DMS153 (cell line): ENCODE results near the gene DEGS1.
A peak's percentile ranks its signal among the peaks of the same experiment; 100 is the strongest.
"Not testable (repeated sequence)": the region's sequence is repeated elsewhere in the genome, so short reads cannot be mapped to it uniquely, and the experiment has no call there.

Source experiments
- DNase-seq: peaks from one replicate; lab custom pipeline; 2025; lab: John Stamatoyannopoulos, UW

DEGS1 gene

DNA sequence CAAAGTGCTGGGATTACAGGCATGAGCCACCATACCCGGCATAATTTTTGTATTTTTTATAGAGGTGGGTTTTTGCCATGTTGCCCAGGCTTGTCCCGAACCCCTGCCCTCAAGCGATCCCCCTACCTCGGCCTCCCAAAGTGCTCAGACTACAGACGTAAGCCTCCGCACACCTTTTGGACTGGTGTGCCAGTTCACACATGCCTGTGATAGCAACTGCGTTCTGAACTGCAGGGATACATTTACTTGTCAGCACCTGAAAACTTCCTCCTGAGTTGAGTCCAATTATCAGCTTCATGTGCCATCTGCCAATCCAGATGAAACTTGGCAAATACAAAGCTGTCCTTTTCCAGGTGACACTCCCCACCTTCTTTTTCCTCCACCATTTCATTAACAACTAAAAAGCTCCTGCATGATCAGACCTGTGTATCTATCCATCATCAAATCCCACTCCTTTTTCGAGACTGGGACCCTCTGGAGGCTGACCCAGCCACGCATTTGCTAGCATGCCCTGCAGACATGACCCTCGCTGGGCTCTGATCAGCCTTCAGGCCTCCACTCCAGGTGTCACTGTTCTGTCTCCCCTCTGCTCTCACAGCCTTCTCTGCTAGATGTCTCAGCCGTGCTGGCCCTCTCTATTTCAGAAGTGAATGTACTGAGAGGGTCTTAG lies 2.1 kb upstream of the DEGS1 start:
- DNase-seq, result no peak

DNA sequence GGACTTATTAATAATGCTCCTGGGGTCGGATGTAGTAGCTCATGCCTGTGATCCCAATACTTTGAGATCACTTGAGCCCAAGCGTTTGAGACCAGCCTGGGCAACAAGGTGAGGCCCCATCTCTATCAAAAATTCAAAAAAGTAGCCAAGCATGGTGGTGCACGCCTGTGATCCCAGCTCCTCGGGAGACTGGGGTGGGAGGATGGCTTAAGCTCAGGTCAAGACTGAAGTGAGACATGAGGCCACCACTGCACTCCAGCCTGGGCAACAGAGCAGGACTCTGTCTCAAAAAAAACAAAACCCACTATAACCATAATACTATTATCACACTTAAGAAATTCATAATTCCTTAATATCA lies 1.6 kb upstream of the DEGS1 start:
- no peak for DNase-seq

DNA sequence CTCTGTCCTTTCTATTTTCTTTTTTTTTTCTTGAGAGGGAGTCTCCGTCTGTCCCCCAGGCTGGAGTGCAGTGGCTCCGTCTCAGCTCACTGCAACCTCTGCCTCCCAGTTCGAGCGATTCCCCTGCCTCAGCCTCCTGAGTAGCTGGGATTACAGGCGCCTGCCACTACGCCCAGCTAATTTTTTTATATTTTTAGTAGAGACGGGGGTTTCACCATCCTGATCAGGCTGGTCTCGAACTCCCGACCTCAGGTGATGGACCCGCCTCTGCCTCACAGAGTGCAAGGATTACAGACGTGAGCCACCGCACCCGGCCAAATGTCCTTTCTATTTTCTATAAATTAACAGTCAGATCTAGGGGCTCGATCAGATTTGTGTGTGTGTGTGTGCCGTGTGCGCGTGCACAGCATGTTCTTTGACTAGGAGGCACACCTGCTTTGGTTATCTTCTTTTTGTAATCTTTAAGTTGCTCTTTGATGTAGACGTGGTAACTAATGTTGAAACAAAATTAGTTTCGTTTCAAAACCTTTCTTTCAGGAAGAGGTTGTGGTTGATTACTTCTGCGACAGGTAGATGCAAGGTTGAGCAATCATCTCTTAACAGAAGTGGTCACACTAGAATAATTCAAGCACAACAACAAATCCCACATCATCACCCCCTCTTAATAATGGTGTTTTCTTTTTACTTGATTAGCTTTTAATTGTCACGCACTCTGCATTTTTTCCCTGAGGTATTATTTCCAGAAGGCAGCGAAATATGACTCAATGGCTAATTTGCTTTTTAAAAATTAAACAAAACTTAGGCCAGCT lies 779 bp upstream of the DEGS1 start:
- peak; percentile 40 for DNase-seq

DNA sequence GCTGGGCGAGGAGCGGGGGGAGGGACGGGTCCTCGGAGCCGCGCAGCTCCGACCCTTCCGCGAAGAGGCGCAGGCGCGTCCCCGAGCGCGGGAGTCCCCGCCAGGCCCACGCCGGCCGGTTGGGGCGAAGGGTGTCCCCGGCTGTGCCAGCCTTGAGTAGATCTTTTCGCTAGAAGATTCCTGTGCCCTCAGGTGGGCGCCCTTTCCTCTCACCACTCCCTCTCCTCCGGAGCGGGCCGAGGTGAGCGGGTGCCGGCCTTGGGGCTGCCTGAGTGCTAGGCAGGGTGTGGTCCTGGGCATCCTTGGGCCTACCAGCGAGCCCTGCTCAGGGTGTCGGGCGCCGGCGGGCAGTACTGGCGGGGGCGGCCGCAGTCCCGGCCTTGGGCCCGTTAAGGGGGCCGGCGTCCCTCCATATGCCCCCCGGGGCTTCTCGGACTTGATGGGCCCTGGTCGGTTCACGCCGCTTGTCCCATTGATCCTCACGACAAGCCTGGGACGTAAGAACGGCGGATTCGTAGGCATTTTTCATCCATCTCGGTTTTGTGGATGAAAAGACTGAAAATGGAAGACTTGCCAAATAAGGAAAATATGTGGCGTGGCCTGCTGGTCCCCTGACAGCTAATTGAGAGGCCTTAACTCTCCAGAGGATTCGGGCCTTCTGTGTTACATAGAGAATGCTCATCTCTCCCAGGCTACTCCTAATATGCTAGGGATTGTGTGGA lies 712 bp downstream of the DEGS1 start:
- peak; percentile 62 for DNase-seq

GRCh38 chr1:224185208-224185607 lies 2.2 kb downstream of the DEGS1 start:
- no peak for DNase-seq

- DNase-seq, result no peak
These were observed 5.2 kb downstream of the DEGS1 start for GRCh38 chr1:224188286-224188685.

- DNase-seq, result no peak
These were observed 6.5 kb downstream of the DEGS1 start for GRCh38 chr1:224189561-224189960.

DNA sequence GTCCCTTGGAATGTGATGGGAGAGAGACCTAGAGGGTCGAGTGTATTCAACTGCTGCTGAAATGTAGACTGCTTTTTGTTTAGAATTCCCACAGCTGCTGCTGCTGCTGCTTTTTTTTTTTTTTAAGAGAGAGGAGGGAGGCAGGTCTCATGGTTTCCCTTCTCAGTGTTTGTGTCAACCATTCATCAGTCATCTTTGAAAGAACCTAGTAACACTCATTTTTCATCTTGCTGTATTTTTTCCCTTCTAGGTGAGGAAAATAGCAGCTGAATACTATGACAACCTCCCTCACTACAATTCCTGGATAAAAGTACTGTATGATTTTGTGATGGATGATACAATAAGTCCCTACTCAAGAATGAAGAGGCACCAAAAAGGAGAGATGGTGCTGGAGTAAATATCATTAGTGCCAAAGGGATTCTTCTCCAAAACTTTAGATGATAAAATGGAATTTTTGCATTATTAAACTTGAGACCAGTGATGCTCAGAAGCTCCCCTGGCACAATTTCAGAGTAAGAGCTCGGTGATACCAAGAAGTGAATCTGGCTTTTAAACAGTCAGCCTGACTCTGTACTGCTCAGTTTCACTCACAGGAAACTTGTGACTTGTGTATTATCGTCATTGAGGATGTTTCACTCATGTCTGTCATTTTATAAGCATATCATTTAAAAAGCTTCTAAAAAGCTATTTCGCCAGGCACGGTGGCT lies 9.2 kb downstream of the DEGS1 start:
- DNase-seq, result no peak

DNA sequence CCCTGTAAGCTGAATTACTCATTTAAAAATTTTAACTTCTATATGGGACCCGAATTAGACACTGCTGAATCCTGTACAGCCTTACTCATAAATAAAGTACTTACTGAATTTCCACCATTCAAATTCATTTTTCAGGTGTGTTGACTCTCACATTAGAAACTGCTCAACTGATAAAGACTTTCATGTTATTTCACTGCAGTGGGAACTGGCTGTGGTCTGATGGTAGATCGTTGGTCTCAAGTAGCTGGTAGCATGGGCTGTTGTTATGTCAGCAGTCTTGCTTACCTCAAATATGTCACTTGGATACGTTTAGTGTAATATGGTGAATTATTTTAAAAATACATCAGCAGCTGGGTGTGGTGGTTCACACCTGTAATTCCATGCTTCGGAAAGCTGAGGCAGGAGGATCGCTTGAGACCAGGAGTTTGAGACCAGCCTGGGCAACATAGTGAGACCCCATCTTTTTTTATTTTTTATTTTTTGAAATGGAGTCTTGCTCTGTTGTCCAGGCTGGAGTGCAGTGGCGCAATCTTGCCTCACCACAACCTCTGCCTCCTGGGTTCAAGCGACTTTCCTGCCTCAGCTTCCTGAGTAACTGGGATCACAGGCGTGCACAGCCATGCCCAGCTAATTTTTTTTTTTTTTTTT lies 10.4 kb downstream of the DEGS1 start:
- DNase-seq, result no peak

- no peak for DNase-seq
These were observed 14.0 kb downstream of the DEGS1 start for GRCh38 chr1:224196813-224197600.

DNA sequence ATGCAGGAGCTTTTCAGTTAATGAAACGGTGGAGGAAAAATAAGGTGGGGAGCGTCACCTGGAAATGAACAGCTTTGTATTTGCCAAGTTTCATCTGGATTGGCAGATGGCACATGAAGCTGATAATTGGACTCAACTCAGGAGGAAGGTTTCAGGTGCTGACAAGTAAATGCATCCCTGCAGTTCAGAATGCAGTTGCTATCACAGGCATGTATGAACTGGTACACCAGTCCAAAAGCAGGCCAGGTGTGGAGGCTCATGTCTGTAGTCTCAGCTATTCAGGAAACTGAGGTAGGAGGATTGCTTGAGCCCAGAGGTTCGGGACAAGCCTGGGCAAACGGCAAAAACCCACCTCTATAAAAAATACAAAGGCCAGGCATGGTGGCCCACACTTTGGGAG lies 15.5 kb downstream of the DEGS1 start:
- DNase-seq, result no peak

DNA sequence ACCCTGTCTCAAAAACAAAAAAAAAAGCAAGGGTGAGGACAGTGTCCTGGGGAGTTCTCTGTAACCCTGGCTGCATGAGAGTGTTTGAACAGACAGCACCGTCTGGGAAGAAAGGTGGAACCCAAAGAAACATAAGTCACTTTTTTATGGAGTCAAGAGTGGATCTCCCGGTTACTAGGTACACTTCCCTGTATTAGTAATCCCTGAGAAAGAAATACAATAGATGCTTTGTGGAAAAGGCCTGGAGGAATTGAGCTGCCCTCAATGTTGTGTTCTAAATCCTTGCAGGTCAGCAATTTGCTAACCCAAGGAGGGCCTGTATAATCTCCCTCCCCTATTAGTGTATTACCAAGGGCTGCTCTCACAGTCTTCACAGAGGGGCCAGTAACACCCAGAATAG lies 16.6 kb downstream of the DEGS1 start:
- no peak for DNase-seq

- no peak for DNase-seq
These were observed 18.3 kb downstream of the DEGS1 start for GRCh38 chr1:224201383-224201782.

- DNase-seq, result no peak
These were observed 18.8 kb downstream of the DEGS1 start for GRCh38 chr1:224201853-224202252.

- no peak for DNase-seq
These were observed 20.4 kb downstream of the DEGS1 start for GRCh38 chr1:224203243-224204016.

DNA sequence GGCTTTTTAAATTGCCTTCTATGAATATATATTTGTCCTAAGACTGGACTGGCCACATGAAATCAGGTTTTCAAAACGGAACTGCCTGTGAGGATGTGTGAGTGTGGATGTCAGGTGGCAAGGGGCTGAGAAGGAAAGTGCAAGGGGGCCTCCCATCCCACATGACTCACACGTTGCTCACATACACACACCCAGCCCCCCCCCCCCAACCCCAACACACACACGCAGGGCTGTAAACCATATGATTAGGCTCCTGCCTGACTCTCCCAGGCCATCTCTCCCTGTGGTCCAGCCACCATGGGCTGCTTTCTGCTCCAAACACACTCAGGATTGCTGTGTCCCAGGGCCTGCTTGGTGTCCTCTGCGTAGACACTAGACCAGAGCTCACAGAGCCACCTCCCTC lies 22.4 kb downstream of the DEGS1 start:
- no peak for DNase-seq

DNA sequence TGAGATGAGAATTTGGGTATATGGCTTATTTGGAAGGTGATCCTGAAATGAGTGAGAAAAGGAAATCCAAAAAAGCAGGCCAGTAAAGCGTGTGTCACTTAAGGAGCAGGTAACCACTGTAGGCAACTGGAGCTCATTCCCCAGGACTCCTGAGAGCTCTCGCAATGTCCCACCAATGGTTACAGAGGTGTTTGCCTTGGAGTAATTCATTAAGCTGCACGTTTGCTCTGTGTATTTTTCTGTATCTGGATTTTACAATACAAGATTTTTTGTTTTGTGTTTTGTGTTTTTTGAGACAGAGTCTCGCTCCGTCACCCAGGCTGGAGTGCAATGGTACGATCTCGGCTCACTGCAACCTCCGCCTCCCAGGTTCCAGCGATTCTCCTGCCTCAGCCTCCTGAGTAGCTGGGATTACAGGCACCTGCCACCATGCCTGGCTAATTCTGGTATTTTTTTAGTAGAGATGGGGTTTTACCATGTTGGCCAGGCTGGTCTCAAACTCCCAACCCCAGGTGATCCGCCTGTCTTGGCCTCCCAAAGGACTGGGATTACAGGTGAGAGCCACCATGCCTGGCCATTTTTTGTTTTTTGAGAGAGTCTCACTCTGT lies 23.0 kb downstream of the DEGS1 start:
- not testable (repeated sequence) for DNase-seq

GRCh38 chr1:224211206-224211962 lies 28.3 kb downstream of the DEGS1 start:
- peak; percentile 33 for DNase-seq

DNA sequence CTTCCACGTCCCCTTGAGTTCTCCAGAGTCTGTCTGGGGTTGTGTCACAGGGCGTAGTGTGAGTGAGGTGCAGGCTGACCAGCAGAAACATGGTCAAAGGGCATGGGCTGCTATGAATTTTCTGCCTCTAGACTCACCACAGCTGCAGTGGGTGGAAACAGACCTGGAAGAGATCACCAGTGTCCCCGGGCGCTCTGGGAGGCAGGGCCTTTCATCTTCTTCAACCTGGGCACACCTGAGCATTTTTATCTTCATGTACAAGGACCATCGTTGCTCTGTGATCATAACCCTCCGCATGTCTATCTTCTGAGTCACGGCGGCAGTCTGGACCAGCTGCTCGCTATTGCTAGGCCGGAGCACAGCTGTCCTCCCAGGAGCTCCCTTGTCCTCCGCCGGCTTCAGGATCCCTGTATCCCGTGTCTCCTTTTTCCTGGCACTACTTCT lies 29.6 kb downstream of the DEGS1 start:
- no peak for DNase-seq
